Mesothelial cell of epicardium (in vitro differentiated cells): ENCODE results near the gene PDPN. TPM values are rescaled to one million over a fixed set of nuclear protein-coding genes. Genes with fewer than 3 reads are reported as not detected.
"Not testable (repeated sequence)": the region's sequence is repeated elsewhere in the genome, so short reads cannot be mapped to it uniquely, and the experiment has no call there.

Source experiments
- DNase-seq, 2 experiments: peaks; one replicate each; pipeline ENCODE4 v3.0.0; 2021; ENCODE audit warnings: low spot score in 2 of 2; ENCODE audit not compliant: unreplicated experiment in 2 of 2
- H3K27ac Mint-ChIP-seq: 2 replicates; pipeline ENCODE4 v1.8.0; 2021; ENCODE audit warnings: mixed read lengths
- H3K27me3 Mint-ChIP-seq: 2 replicates; pipeline ENCODE4 v1.8.0; 2021; ENCODE audit warnings: low read depth, mixed read lengths
- H3K36me3 Mint-ChIP-seq: 2 replicates; pipeline ENCODE4 v1.8.0; 2021; ENCODE audit warnings: mixed read lengths
- H3K4me1 Mint-ChIP-seq: 2 replicates; pipeline ENCODE4 v1.8.0; 2021; ENCODE audit warnings: mixed read lengths
- H3K4me3 Mint-ChIP-seq: 2 replicates; pipeline ENCODE4 v1.8.0; 2021; ENCODE audit warnings: mild to moderate bottlenecking, moderate library complexity, mixed read lengths
- H3K9me3 Mint-ChIP-seq: 2 replicates; pipeline ENCODE4 v1.8.0; 2021; ENCODE audit warnings: mixed read lengths
- CTCF ChIP-seq: fragments of 200-600 bp; sonication (generic); IDR thresholded peaks from one replicate; pipeline ENCODE4 v1.5.0; 2021; ENCODE audit warnings: antibody characterized with exemption; ENCODE audit not compliant: unreplicated experiment
- total RNA-seq: library from RNA; stranded (reverse); gene quantifications from 3 replicates; pipeline ENCODE4 v1.2.1, GENCODE V29; 2021

Gene PDPN
- total RNA-seq, 1 donor from 2014 or later: 105 TPM

- peaks cover 21% of the 10 kb centered on the region for H3K27me3 Mint-ChIP-seq
- H3K9me3 Mint-ChIP-seq: no peaks in the 10 kb centered on the region
- H3K4me3 Mint-ChIP-seq: no peak overlapping the region
- TF ChIP-seq CTCF: no peak
- no peaks in the 10 kb centered on the region for H3K36me3 Mint-ChIP-seq
- no peak overlapping the region for H3K27ac Mint-ChIP-seq
- DNase-seq: no peak
- H3K4me1 Mint-ChIP-seq: no peaks in the 10 kb centered on the region
Observed at GRCh38 chr1:13549021-13549420, 34.6 kb upstream of the PDPN start.

- Mint-ChIP-seq H3K27ac (no peak overlapping the region), H3K9me3 (no peaks in the 10 kb centered on the region), H3K4me3 (no peak overlapping the region), H3K4me1 (no peaks in the 10 kb centered on the region), H3K27me3 (peaks cover 21% of the 10 kb centered on the region), H3K36me3 (no peaks in the 10 kb centered on the region)
- DNase-seq: no peak
- no peak for TF ChIP-seq CTCF
Observed at GRCh38 chr1:13549521-13549920, 34.1 kb upstream of the PDPN start.

DNA sequence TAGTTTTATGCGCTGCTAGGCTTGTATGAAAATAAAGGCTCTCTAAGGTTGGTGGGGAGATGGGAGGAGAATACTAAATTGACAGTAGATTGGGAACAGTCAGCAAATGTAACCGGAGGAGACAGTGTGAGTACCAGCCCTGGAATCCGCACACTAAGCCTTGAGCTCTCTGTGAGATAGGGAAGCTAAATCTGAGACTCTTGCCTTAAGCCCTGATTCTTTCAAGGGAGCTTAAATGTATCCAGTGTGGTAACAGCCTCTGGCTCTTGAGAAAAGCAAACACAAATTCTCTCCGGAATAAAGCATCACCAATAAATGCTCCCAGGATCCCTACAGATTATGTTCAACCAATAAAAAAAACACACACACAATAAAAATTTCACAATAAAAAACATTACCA is 33.0 kb upstream of the PDPN start:
- no peak for TF ChIP-seq CTCF
- peaks cover 19% of the 10 kb centered on the region for H3K27me3 Mint-ChIP-seq
- no peaks in the 10 kb centered on the region for H3K9me3 Mint-ChIP-seq
- H3K36me3 Mint-ChIP-seq: no peaks in the 10 kb centered on the region
- peak overlapping the region; percentile 23 for H3K27ac Mint-ChIP-seq
- no peak overlapping the region for H3K4me3 Mint-ChIP-seq
- no peaks in the 10 kb centered on the region for H3K4me1 Mint-ChIP-seq
- no peak for DNase-seq

DNA sequence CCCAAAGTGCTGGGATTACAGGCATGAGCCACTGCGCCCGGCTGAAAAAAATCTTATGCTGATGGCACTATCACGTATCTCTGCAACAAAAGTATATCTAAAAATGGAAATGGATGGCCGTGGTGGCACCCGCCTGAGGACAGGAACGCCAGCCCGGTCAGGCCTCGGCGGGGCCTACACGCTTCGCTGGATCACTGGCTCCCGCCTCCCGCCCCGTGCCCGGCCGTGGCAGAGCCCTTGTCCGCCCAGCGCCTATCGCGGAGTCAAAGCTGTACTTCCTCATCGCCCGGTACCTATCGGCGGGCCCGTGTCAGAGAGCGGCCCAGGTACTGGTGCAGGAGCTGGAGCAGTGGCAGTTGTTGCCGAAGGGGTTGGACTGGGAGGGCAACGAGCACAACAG is 28.8 kb upstream of the PDPN start:
- Mint-ChIP-seq H3K4me3 (no peak overlapping the region), H3K27ac (no peak overlapping the region), H3K27me3 (peaks cover 4% of the 10 kb centered on the region), H3K9me3 (peaks cover 8% of the 10 kb centered on the region), H3K36me3 (no peaks in the 10 kb centered on the region), H3K4me1 (no peaks in the 10 kb centered on the region)
- no peak for DNase-seq
- no peak for TF ChIP-seq CTCF

DNA sequence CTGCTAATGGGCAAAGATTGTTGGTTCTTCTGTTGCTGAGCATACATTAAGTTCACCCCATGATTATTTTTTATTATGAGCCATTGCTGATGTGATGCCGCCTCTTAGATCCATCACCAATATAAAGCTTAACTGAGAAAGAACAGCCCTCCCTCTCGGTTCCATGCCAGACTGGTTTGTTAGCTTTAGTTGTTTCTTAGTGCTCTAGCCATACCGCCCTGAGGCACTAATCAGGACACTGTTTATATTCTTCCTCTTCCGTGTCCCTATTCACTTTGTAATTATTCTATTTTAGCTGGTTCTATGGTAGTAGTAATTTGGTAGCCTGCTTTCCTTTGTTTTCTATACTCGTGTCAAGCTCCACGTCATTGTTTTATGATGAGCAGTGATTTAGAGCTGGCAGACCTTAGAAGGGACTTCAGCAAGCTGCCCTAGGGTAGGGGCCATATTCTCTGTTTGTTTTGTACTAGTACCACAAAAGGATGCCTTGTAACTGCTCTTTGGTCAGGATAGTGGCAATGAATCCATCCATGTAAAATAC is 27.3 kb upstream of the PDPN start:
- no peak for DNase-seq
- no peaks in the 10 kb centered on the region for H3K4me1 Mint-ChIP-seq
- no peak for TF ChIP-seq CTCF
- peaks cover 8% of the 10 kb centered on the region for H3K9me3 Mint-ChIP-seq
- H3K27me3 Mint-ChIP-seq: peaks cover 18% of the 10 kb centered on the region
- H3K36me3 Mint-ChIP-seq: no peaks in the 10 kb centered on the region
- no peak overlapping the region for H3K4me3 Mint-ChIP-seq
- no peak overlapping the region for H3K27ac Mint-ChIP-seq

- no peak for DNase-seq
- peaks cover 8% of the 10 kb centered on the region for H3K9me3 Mint-ChIP-seq
- H3K4me1 Mint-ChIP-seq: no peaks in the 10 kb centered on the region
- peaks cover 34% of the 10 kb centered on the region for H3K27me3 Mint-ChIP-seq
- H3K36me3 Mint-ChIP-seq: no peaks in the 10 kb centered on the region
- no peak overlapping the region for H3K27ac Mint-ChIP-seq
- no peak overlapping the region for H3K4me3 Mint-ChIP-seq
- TF ChIP-seq CTCF: no peak
Observed at GRCh38 chr1:13560541-13560940, 23.1 kb upstream of the PDPN start.

DNA sequence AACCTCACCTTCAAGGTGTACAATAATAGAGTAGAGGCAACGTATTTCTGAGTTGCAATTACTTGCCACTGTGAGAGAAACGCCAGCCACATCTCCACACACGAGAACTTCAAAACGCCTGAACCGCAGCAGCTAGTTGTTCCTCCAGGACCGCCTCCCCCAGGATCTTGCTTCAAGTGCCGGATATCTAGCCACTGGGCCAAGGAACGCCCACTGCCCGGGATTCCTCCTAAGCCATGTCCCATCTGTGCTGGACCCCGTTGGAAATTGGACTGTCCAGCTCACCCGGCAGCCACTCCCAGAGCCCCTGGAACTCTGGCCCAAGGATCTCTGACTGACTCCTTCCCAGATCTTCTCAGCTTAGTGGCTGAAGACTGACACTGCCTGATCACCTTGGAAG is 20.7 kb upstream of the PDPN start:
- not testable (repeated sequence) for DNase-seq, H3K4me1 Mint-ChIP-seq, H3K27ac Mint-ChIP-seq, H3K9me3 Mint-ChIP-seq, H3K4me3 Mint-ChIP-seq, H3K36me3 Mint-ChIP-seq
- peaks cover 33% of the 10 kb centered on the region for H3K27me3 Mint-ChIP-seq
